Right ventricle myocardium superior (tissue), 1 donor: ENCODE results near the gene TCAF1. TPM values are rescaled to one million over a fixed set of nuclear protein-coding genes. Genes with fewer than 3 reads are reported as not detected.

ENCODE experiments used
- ATAC-seq: fragments of 200-7000 bp; cut with Tn5 transposase; one replicate; pipeline ENCODE4 v1.9.1; 2020; ENCODE audit warnings: mild to moderate bottlenecking; ENCODE audit not compliant: poor library complexity
- DNase-seq: peaks from one replicate; pipeline ENCODE4 v3.0.0-alpha.2; 2020
- intact Hi-C: fragments of 100-400 bp; cut with DNase I; formaldehyde crosslinking; loops from one replicate; pipeline ENCODE4 v1.11.2; 2022
- total RNA-seq: library from RNA; stranded (reverse); fragmentation: NEBNext Ultra II Directional; extraction: Animal tissue kit (Norgen Biotek cat#: 25700); gene quantifications from one replicate; pipeline ENCODE4 v1.2.1, GENCODE V29; 2021
- donor health status: DM: no; HTN: yes; CAD: no; lungs with severe emphysema.

TCAF1 gene
- total RNA-seq, 1 donor from 2014 or later, result 33.8 TPM

DNA sequence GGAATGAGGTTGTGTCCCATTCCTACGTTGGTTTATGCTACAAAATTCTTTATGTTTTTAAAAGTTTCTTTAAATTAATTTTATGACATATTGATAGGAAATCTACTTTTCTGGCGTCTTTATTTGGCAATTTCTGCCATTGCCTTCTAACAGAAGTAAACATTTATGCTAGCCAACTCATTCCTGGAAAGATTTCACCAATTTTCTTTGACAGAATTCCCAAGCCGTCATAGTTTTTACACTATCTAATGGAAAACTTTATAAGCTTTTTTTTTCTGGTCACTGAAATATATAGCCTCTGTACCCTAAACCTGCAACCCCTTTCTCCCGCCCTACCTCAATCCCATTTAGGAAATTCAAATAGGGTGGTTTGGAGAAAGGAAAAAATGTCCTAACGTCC lies 6.1 kb upstream of the TCAF1 start:
- intact Hi-C loops, result loop anchor here (10.0 kb wide), 1 partner anchor 117 kb away; no protein-coding TSS in a partner anchor
- DNase-seq (no peak), ATAC-seq (no peak)

DNA sequence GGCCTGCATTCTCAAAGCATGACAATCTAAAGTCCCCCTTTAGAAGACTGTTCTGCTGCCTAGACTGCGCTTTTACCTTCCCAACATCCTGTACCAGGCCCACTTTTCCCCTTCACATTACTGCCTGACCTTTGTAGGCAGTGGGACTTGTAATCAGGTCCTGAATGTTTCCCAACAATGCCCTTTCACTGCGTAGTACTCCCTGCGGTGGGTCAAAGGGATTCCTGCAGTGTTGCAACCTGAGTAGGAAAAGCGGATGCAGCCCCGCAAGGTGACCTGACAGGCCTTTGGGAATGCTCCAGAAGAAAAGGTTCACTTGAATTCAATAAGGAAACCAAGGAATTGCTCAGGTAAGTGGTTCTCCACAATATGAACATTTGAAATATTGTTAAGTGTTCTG lies 4.9 kb upstream of the TCAF1 start:
- intact Hi-C loops, result loop anchor here (10.0 kb wide), 1 partner anchor 118 kb away; no protein-coding TSS in a partner anchor
- no peak for DNase-seq
- no peak for ATAC-seq

DNA sequence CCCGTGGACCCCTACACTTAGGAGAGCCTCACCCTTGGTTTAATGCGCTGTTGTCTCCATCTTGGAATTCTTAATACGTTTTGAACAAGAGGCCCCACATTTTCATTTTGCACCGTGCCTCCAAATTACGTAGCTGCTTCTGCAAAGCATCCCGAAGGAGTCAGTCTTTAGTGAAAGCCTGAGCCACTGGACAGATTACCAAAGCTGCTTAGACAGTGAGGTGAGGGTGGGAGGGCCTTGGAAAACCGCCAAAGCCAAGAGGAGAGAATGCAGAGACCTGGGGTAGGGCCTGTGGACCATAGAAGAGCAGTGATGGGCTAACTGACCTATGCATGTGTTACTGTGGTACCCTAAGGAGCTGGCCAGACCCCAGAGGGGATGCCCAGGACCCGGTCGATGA lies 4.2 kb upstream of the TCAF1 start:
- no peak for DNase-seq
- intact Hi-C loops, result loop anchor here (10.0 kb wide), 1 partner anchor 119 kb away; no protein-coding TSS in a partner anchor
- ATAC-seq, result no peak

DNA sequence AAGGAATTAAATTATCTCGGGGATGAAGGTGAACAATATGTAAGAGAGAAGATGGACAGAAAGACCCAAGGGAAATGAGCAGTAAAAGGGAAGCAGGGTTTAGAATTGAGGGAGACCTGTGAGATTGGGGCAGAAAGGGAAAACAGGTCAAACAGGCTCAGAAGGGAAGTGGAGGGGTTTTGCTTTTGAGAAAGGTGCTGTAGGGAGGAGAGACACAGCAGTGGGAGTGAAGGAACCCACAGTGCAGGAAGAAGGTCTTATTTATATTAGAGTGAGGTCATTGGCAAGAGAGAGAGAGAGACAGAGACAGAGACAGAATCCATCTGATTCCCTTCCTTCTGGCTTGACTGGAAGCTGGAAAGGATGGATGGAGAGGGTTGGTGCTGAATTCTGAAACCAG lies 3.5 kb upstream of the TCAF1 start:
- DNase-seq (no peak), ATAC-seq (no peak)
- intact Hi-C loops, result loop anchor here (10.0 kb wide), 1 partner anchor 119 kb away; no protein-coding TSS in a partner anchor

DNA sequence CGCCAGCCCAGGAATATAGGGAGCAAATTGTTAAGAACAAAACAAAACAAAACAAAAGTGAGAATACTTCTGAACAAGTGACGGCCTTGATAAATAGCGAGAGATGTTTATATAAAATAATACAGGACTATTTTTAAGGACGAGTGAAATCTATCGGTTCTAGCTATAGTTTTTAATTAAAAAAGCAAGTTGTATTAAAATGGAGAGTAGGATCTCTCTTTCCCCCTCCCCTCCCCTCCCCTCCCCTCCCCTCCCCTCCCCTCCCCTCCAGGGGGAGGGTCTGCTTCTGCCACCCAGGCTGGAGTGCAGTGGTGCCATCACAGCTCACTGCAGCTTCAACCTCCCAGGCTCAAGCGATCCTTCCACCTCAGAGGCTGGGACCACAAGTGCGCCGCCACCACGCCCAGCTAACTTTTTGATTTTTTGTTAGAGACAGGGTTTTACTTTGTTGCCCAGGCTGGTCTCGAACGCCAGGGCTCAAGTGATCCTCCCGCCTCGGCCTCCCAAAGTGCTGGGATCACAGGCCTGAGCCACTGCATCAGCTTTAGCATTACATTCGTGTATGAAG lies 440 bp upstream of the TCAF1 start:
- no peak for ATAC-seq
- intact Hi-C loops, result loop anchor here (10.0 kb wide), 1 partner anchor 122 kb away; no protein-coding TSS in a partner anchor
- DNase-seq, result no peak

DNA sequence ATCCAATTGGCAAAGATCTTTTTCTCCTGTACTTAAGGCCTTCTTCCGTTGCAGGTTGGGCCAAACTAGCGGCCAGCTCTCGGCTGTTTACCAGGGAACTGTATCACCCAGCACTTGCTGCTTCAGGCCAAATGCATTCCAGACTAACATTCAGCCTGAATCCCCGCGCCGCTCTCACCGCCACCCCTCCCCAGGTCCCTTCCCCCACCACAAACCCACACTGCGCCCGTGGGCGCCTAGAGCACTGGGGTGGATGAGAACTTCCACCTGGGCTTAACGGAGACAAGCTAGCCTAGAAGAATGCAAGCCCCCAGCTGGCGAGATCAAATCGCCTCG lies 676 bp downstream of the TCAF1 start:
- intact Hi-C loops, result loop anchor here (10.0 kb wide), 1 partner anchor 124 kb away; no protein-coding TSS in a partner anchor
- peak; percentile 70 for DNase-seq
- peak; percentile 61 for ATAC-seq

DNA sequence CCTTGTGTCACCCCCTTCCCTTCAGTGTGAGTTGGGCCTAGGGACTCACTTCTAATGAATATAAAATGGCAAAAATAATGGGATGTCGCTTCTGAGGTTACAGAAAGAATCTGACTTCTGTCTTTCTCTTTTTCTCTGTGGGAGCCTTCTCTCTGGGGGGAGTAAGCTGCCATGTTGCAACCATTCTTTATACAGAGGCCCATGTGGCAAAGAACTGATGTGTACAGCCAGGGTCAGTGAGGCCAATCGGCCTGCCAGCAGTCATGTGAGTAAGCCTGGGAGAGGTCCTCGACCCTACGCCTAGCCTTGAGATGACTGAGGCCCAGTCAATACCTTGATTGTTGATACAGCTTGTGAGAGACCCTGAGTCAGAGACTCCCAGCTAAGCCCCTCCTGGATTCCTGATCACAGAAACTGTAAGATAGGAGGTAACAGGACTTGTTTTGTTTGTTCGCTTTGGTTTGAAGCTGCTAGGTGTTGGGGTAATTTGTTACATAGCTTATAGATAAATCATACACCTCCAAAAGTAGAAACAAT lies 1.7 kb downstream of the TCAF1 start:
- ATAC-seq (no peak), DNase-seq (no peak)
- intact Hi-C loops, result loop anchor here (10.0 kb wide), 1 partner anchor 125 kb away; no protein-coding TSS in a partner anchor

DNA sequence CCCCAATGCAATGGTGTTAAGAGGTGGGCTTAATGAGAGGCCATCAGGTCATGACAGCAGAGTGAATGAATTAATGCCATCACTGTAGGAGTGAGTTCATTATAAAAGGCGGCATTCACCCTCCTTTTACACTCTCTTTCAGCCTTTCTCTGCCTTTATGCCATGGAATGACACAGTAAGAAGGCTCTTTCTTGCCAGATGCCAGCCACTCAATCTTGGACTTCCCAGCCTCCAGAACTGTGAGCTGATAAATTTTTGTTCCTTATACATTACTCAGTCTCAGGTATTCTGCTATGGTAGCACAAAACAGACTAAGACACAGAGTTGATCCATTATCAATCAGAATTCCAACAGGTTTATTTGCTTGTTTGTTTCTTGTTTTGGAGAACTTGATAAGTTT lies 3.2 kb downstream of the TCAF1 start:
- no peak for DNase-seq

DNA sequence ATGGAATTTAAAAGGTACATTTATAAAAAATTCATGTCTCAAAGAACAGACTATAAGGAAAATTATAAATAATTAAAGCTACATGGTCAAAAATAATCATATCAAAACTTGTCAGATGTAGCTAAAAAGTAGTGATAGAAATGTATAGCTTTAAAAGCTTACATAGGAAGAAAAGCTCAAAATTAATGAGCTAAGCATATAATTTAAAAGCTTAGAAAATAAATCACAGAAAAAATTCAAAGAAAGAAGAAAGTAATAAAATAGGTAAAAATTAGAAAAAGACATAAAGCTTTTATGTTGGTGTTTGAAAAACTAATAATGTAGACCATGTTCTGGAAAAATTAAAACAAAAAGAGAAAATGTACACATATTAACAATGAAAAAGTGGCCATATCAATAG lies 5.3 kb downstream of the TCAF1 start:
- intact Hi-C loops, result no loop called here
- DNase-seq (no peak), ATAC-seq (no peak)

More for the DNA sequence above, 3.2 kb downstream of the TCAF1 start:
- intact Hi-C loops, result no loop called here
- no peak for ATAC-seq

DNA sequence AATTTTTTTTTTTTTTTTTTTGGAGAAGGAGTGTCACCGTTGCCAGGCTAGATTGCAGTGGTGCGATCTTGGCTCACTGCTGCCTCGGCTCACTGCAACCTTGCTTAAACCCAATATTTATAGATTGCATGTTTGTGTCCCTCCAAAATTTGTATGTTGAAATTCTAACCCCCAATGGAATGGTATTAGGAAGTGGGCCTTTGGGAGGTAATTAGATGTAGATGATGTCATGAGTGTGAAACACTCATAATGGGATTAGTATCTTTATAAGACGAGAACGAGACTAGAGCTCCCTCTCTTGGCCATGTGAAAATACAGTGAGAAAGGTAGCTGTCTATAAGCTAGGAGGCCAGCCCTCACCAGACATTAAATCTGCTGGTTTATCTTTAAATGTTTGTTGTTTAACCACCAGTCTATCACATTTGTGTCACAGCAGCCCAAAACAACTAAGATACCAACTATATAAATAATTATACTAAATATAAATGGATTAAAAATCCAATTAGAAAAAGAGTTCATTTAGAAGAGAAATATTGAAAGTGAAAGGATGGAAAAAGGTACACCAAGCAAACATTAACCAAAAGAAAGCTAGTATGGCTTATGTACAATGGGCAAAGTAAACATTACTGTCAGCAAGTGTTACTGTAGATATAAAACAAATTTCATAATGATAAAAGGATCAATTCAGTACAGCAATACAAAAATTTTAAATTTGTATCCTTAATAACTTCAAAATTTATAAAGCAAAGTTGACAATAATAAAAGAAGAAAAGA lies 9.3 kb downstream of the TCAF1 start:
- intact Hi-C loops, result no loop called here
- DNase-seq (no peak), ATAC-seq (no peak)

DNA sequence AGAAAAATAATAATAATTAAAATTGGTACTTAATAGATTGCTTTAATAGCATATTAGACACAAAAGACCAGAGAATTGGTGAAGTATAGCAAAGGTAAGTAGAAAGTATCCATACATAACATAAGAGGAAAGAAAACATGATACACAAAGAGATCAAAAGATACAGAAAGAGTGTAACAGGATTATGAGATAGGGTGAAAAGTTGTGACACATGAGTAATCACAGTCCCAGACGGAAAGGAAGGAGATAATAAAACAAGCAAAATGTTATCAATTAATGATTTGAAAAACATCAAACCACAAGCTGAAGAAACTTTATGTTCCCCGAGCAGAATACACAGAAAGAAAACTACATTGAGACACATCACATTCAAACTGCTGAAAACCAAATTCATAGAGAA lies 10.5 kb downstream of the TCAF1 start:
- intact Hi-C loops, result no loop called here
- DNase-seq, result no peak
- ATAC-seq, result no peak

DNA sequence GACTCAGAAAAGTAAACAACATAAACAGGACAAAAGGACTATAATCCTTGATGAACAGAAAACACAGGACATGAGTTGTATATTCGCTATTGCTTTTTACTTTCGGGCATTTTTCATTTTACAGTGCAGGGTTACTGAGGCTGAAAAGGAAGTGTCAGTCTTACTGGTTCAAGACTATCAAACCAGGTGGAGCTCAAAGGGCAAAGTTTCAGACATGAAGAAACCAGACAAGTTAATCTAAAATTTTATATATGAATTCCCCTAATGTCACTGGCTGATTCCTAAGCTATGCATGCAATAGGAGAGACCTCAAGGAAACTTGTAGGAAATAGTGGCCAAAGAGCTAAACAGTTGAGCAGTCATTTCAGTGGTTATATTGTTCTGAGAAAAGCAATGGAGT lies 11.4 kb downstream of the TCAF1 start:
- DNase-seq, result no peak
- intact Hi-C loops, result no loop called here

DNA sequence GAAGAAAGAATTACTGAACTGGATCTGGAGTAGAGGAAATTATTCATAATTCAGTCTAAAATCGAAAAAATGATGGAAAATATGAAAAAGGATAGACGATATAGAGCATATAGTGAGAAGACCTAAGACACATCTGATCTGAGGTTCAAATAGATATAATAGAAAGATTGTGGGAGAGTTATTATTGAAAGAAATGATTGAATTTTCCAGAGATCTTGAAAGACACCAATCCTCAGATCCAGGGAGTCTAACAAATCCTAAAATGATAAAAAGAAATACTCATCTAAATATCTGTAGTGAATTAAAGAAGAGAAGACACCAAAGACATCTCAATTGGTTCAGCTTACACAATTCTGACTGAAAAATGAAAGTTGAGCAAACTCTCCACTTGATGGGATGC lies 12.9 kb downstream of the TCAF1 start:
- DNase-seq, result no peak
- no peak for ATAC-seq
- intact Hi-C loops, result no loop called here

More for the DNA sequence above, 11.4 kb downstream of the TCAF1 start:
- ATAC-seq, result no peak

DNA sequence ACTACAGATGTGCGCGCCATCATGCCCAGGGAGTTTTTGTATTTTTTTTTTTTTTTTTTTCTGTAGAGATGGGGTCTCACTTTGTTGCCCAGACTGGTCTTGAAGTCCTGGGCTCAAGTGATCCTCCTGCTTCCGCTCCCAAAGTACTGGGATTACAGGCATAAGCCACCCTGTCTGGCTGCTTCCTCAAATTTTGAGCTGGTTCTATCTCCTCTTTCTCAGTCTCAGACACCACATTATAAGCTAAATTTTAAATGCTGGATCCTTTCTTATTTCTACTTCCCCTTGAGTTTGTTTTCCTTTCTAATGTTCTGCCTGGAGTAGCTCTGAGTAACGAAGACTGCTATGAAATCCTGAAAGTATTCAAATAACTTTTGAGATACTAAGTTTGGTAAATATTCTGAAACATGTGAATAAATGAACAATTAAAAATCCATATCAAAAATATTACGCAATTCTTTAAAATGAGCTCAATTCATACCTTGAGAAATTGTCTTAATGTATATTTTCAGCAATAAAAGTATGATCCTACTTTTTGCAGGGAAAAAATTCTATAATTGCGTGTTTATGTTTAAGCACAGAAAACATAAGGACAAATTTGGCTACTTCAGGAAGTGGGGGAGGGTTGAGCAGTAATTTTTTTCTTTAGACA lies 15.0 kb downstream of the TCAF1 start:
- intact Hi-C loops, result no loop called here
- ATAC-seq (no peak), DNase-seq (no peak)

DNA sequence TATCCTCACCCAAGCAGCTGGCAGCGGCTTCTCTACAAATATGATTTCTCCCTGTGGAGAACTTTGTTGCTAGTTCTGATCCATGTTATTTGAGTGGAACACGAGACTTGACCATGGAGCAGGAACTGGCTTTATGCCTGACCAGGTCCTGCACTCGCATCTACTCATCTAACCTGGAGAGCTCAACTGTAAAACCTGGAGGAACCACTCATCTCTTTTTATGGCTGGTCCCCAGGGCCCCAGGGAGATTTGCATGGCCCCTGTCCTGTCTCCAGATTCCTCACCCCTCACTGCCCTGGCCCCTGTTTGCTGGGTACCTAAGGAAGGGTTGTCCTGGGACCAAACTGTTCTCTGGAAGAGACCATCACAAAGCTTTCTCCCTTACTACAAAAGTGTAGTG lies 16.0 kb downstream of the TCAF1 start:
- ATAC-seq (no peak), DNase-seq (no peak)
- intact Hi-C loops, result no loop called here

DNA sequence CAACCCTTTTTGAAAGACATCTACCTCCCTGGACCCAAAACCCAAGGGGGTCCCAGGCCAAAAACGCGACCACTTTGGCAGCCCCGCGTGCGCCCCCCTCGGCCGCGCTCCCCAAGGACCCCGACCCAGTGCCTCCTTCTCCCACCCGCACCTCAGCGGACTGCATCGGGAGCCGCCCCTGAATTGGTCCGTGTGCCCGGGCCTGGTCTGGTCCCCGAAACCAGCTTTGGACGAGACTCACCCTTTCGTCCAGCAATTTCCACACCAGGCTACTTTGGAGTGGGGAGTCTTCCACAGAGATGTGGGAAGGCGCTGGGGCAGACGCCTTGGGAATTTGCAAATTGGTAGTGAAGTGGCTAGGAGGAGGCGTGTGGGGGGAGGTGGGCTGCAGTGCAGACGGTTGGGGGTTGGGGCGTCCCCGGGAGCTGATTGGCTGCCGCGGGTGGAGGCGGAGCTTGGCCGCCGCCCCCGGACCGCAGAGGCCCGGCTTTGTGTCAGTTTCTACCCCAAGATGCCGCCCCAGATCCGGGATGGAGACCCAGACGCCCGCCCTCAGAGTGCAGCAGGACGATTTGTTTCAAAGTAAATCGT lies 16.9 kb downstream of the TCAF1 start:
- intact Hi-C loops, result no loop called here
- ATAC-seq (no peak), DNase-seq (peak; percentile 57)

DNA sequence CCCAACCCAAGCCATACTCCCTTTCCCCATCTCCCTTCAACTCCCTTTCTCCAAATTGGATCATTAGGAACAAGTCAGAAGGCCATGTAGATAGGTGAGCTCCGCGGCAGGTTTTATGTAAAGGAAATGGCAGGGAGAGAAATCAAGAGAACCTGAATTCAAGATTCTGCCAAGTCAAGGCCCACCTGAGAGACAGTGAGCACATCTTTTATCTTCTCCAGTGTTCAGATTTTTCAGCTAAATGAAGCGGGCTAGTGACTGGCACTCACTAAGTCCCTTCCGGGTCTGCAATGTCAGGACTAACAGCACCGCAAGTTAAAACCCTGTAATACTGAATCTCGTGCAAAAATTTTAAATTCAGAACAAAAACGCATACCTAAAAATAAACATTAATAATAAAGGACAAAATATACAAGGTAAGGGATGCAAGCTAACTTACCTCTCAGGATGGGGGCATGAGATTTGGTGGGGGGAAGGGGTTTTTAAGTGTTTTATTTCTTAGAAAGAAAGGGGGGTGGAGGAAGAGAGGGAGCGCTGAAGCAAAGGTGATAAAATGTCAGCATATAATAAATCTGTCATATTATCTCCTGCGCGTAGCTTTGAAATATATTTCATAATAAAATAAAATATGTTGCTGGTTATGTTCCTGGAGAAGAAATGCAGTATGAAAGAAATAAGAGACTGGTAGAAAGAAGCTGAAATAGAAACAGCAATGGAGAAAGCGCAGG lies 17.6 kb downstream of the TCAF1 start:
- DNase-seq, result no peak
- no peak for ATAC-seq
- intact Hi-C loops, result no loop called here

DNA sequence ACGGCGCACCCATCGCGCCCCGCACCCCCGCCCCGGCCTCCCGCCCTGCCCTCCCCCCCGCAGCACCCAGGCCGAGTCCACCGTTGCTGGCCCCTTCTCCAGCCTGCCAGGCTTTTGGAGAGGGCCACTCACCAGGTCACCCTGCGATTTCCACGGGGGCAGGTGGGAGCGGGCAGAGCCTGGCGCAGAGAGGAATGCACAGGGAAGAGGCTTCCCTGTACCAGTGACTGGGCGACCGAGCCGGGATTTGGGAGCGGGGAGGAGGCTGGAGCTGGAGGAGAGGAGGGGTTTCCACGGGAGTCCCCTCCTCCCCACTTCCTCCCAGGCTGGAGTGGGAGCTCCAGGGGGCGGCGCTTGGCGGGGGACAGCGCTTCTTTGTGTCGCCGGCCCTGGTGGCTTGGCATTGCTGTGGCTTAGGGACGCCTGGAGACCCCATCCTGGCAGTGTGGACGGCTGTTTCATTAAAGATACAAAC lies 19.3 kb downstream of the TCAF1 start:
- DNase-seq (peak; percentile 85), ATAC-seq (peak; percentile 92)
- intact Hi-C loops, result no loop called here
